Lower lobe of right lung (tissue), 2 donors: ENCODE results near the gene MRGPRF. TPM values are rescaled to one million over a fixed set of nuclear protein-coding genes. Genes with fewer than 3 reads are reported as not detected.

Source experiments
- ATAC-seq, 2 donors: fragments of 200-7000 bp; cut with Tn5 transposase; one replicate each; pipeline ENCODE4 v1.9.1; 2020 to 2022; ENCODE audit warnings: mild to moderate bottlenecking in 2 of 2, moderate library complexity in 2 of 2
- DNase-seq: peaks from one replicate; pipeline ENCODE4 v3.0.0-alpha.2; 2020
- H3K27ac ChIP-seq: fragments of 200-600 bp; one replicate; pipeline ENCODE4 v1.8.0; 2022
- H3K27me3 ChIP-seq: fragments of 200-600 bp; one replicate; pipeline ENCODE4 v1.8.0; 2022; ENCODE audit warnings: low read depth
- H3K36me3 ChIP-seq: fragments of 200-600 bp; one replicate; pipeline ENCODE4 v1.8.0; 2022; ENCODE audit warnings: mild to moderate bottlenecking
- H3K4me1 ChIP-seq: fragments of 200-600 bp; one replicate; pipeline ENCODE4 v1.8.0; 2022
- H3K4me3 ChIP-seq: fragments of 200-600 bp; one replicate; pipeline ENCODE4 v1.8.0; 2022; ENCODE audit warnings: mild to moderate bottlenecking
- H3K9me3 ChIP-seq: fragments of 200-600 bp; one replicate; pipeline ENCODE4 v1.8.0; 2022
- CTCF ChIP-seq: fragments of 200-600 bp; IDR thresholded peaks from one replicate; pipeline ENCODE4 v1.8.0; 2022; ENCODE audit warnings: antibody characterized with exemption, mild to moderate bottlenecking
- intact Hi-C: fragments of 100-400 bp; cut with DNase I; formaldehyde crosslinking; loops from one replicate; pipeline ENCODE4 v1.11.0; 2022
- total RNA-seq: library from RNA; stranded (reverse); fragmentation: NEBNext Ultra II Directional; extraction: Animal tissue kit (Norgen Biotek cat#: 25700); gene quantifications from one replicate; pipeline ENCODE4 v1.2.1, GENCODE V29; 2021
- donor health status: DM: no; HTN: yes; CAD: no; lungs with severe emphysema.

Gene MRGPRF
- total RNA-seq, 1 donor from 2014 or later, result 11.5 TPM

GRCh38 chr11:69059985-69060384 lies 46.9 kb upstream of the MRGPRF start:
- Histone ChIP-seq H3K4me1 (peaks cover 7% of the 10 kb centered on the region), H3K36me3 (peaks cover 61% of the 10 kb centered on the region), H3K9me3 (no peaks in the 10 kb centered on the region), H3K27me3 (no peaks in the 10 kb centered on the region), H3K27ac (no peak overlapping the region), H3K4me3 (no peak overlapping the region)
- DNase-seq, result no peak
- ATAC-seq, result no peak
- no peak for TF ChIP-seq CTCF
- intact Hi-C loops, result no loop called here

GRCh38 chr11:69059429-69059828 lies 46.4 kb upstream of the MRGPRF start:
- intact Hi-C loops, result no loop called here
- Histone ChIP-seq H3K9me3 (no peaks in the 10 kb centered on the region), H3K27ac (no peak overlapping the region), H3K4me1 (peaks cover 7% of the 10 kb centered on the region), H3K27me3 (no peaks in the 10 kb centered on the region), H3K4me3 (no peak overlapping the region), H3K36me3 (peaks cover 65% of the 10 kb centered on the region)
- ATAC-seq, result no peak
- TF ChIP-seq CTCF, result no peak
- DNase-seq, result no peak

- Histone ChIP-seq H3K36me3 (peaks cover 61% of the 10 kb centered on the region), H3K4me3 (no peak overlapping the region), H3K9me3 (no peaks in the 10 kb centered on the region), H3K4me1 (peaks cover 7% of the 10 kb centered on the region), H3K27ac (no peak overlapping the region), H3K27me3 (no peaks in the 10 kb centered on the region)
- no peak for TF ChIP-seq CTCF
- ATAC-seq (no peak), DNase-seq (no peak)
- intact Hi-C loops, result no loop called here
Measured at GRCh38 chr11:69058511-69059270, 45.6 kb upstream of the MRGPRF start.

- Histone ChIP-seq H3K27me3 (no peaks in the 10 kb centered on the region), H3K36me3 (peaks cover 52% of the 10 kb centered on the region), H3K27ac (no peak overlapping the region), H3K9me3 (no peaks in the 10 kb centered on the region), H3K4me1 (peaks cover 7% of the 10 kb centered on the region), H3K4me3 (no peak overlapping the region)
- no peak for DNase-seq
- no peak for TF ChIP-seq CTCF
- ATAC-seq, result no peak
- intact Hi-C loops, result no loop called here
Measured at GRCh38 chr11:69057801-69058200, 44.8 kb upstream of the MRGPRF start.

- no peak overlapping the region for H3K27ac ChIP-seq
- ATAC-seq (no peak), DNase-seq (no peak)
- intact Hi-C loops, result no loop called here
- no peak overlapping the region for H3K4me3 ChIP-seq
- no peak for TF ChIP-seq CTCF
- H3K9me3 ChIP-seq, result no peaks in the 10 kb centered on the region
- H3K4me1 ChIP-seq, result peaks cover 7% of the 10 kb centered on the region
- H3K27me3 ChIP-seq, result no peaks in the 10 kb centered on the region
- H3K36me3 ChIP-seq, result peaks cover 49% of the 10 kb centered on the region
Measured at GRCh38 chr11:69057236-69057635, 44.2 kb upstream of the MRGPRF start.
